ENCODE results near the gene FUBP3. TPM values are rescaled to one million over a fixed set of nuclear protein-coding genes. Genes with fewer than 3 reads are reported as not detected.
A peak's percentile ranks its signal among the peaks of the same experiment; 100 is the strongest.

Gene FUBP3
- total RNA-seq, 1 donor from 2014 or later: 39.0 TPM

GRCh38 chr9:130661451-130662098, 82.2 kb downstream of the FUBP3 start:
- no peak for DNase-seq (ENCODE audit: low spot score)

GRCh38 chr9:130662099-130662969, 83.0 kb downstream of the FUBP3 start:
- DNase-seq (ENCODE audit: low spot score): no peak

- DNase-seq (ENCODE audit: low spot score): no peak
Measured at GRCh38 chr9:130662970-130663257, 83.5 kb downstream of the FUBP3 start.

- DNase-seq (ENCODE audit: low spot score): no peak
Measured at GRCh38 chr9:130663258-130663976, 84.0 kb downstream of the FUBP3 start.

- no peak for DNase-seq (ENCODE audit: low spot score)
Measured at GRCh38 chr9:130663977-130664250, 84.5 kb downstream of the FUBP3 start.

DNA sequence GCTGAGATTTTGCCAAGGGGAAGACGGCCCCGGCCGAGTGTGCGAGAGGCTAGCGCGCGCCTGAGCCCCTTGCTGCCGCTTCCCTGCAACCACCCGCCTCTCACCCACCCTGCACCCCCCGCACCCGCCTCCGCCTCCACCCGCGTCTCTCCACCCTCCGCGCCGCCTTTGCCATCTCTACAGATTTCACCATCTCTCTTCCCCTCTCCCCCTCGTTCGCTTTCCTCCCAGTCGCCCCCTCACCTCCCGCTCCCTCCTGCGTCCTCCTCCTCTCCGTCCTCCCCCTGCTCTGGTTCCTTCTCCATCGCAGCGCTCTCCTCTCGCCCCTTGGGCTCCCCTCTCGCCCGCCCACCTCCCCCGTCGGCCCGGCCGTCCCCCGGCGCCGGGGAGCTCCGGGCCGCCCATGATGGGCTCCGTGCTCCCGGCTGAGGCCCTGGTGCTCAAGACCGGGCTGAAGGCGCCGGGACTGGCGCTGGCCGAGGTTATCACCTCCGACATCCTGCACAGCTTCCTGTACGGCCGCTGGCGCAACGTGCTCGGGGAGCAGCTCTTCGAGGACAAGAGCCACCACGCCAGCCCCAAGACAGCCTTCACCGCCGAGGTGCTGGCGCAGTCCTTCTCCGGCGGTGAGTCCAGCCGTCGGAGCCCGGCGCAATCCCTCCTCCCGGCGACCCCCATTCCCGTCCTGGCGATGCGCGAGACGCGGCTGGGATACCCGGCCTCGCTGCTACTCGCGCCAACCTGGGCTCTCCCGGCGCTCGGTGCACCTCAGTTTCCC, 85.1 kb downstream of the FUBP3 start, which contains the start of gene PRDM12:
Gene PRDM12, plus strand, starts transcription at position 344 of the 778 bp plus-strand sequence. Its CDS starts 60 bp downstream, at position 404.
- DNase-seq (ENCODE audit: low spot score): no peak

DNA sequence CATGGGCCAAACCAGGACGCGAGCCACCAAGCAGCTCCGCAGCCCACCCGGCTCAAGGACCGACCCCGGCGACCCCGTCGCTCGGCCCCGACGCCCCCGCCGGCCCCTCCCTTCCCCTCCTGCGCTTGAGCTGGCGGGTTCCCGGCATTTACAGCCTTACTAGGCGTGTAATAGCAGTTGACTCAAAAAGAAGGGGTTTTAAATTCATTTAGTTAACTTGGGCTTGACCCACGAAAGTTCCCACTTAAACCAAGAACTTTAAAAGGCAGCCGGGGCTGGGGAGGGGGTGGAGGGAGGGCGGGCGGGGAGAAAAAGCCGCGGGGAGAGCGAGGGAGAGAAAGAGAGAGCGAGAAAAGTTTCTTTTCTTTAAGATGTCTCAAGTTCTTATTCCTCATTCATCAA, 85.7 kb downstream of the FUBP3 start:
- no peak for DNase-seq (ENCODE audit: low spot score)

DNA sequence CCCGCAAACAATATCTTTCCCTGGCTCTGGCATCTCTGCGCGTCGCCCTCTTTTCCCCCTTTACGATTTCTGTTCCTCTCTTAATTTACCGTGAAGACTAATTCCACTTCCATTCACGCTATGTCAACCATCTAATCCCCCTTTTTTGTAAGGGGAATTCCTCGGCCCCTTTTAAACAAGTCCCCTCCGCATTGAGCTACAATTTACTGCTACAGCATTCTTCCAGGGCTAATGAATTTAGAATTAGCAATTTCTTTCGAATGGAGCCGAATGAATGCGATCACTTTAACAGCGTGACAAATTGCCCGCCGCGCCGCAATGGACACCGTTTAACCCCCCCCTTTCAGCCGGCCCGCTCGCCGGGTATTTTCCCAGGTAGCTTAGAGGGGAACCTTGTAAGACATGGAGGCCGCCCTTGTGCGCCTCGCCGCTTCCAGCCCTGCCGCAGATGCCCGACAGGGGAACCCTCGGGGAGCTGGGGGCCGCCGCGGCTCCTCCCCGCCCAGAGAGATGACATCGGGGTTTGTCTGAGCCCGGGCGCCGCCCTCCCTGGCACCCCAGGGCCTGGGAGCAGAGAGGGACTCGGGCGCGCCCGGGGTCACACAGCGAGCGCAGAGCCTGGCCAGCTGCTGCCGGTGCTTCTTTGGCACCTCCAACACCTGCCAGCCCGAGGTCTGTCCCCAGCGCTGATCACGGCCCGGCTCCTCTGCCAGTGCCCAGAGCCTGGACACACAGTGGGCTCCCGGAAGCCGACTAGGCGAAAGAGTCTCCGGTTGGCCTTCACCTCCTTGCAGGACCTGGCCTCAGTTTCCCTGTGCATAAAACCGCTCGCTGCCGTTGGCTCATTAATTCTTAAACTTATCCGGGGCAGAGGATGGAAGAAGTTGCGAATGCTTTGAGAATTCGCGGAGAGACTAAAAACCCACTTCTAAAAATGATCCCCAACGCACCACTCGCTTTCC, 86.3 kb downstream of the FUBP3 start:
- no peak for DNase-seq (ENCODE audit: low spot score)

- DNase-seq (ENCODE audit: low spot score): no peak
Measured at GRCh38 chr9:130666393-130667119, 87.2 kb downstream of the FUBP3 start.

DNA sequence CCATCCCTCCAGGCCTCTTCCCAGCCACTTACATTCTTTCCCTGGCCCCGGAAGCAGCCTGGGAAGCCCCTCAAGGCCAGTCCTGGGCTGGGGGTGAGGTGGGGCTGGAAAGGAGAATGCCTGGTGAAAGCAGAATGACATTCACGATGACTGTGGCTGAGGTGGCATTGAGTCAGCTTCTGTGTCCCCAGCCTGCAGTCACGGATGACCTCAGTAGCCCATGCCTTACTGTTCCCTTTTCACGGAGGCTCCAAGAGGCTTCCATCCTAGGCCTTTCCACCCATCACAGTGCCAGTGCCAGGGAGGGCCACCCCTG, 87.7 kb downstream of the FUBP3 start:
- DNase-seq (ENCODE audit: low spot score): no peak

DNA sequence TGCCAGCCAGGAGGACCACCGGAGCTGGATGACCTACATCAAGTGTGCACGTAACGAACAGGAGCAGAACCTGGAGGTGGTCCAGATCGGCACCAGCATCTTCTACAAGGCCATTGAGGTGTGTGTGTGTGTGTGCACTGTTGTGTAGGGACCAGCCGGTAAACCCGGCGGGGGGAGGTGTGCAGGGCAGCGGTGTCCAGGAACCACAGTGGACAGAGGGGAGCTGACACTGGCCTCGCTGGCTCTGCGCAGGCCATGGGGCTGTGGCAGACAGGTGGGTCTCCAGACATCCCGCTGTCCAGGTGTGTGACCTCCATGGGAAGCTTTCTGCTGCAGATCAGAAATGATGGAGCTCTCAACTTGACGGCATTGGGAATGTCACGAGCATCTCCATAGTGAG, 88.8 kb downstream of the FUBP3 start:
- DNase-seq (ENCODE audit: low spot score): no peak

DNA sequence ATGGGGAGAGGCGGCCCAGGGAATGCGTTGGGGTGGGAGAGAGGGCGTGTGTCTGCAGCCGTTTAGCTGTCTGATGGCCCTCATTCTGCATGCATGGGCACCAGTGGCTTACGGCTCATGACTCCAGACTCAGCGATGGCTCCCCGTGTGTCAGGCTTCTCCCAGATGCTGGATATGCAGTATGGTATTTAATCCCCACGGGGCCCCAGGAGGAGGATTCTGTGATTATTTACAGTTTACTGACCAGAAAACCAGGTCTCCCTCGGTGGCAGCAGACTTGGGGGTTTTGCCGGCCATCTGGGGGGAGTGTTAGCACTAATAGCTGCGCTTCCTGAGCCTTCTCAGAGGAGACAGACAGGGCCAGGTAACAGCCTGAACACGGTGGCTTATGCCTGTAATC, 89.3 kb downstream of the FUBP3 start:
- no peak for DNase-seq (ENCODE audit: low spot score)

DNA sequence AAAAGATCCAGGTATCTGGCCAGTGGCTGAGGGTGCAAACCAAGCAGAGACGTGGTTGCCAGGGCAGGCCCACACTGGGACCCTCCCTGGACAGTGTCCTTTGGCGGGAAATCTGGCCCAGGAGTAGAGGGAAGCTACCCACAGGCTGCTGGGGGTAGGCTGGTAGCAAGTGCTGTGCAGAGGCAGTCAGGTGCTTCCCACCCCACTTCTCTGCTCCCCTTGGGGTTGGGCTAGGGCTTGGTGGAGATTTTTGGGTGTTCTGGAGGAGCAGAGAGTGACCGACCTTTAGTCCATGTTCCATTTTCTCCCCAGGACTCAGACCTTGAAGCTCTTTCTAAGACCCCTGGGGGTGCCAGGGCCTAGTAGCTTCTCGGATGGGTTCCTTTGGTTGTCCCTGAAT, 90.6 kb downstream of the FUBP3 start:
- no peak for DNase-seq (ENCODE audit: low spot score)

- DNase-seq (ENCODE audit: low spot score): no peak
Measured at GRCh38 chr9:130670644-130671043, 91.3 kb downstream of the FUBP3 start.

GRCh38 chr9:130672466-130672865, 93.1 kb downstream of the FUBP3 start:
- no peak for DNase-seq (ENCODE audit: low spot score)

DNA sequence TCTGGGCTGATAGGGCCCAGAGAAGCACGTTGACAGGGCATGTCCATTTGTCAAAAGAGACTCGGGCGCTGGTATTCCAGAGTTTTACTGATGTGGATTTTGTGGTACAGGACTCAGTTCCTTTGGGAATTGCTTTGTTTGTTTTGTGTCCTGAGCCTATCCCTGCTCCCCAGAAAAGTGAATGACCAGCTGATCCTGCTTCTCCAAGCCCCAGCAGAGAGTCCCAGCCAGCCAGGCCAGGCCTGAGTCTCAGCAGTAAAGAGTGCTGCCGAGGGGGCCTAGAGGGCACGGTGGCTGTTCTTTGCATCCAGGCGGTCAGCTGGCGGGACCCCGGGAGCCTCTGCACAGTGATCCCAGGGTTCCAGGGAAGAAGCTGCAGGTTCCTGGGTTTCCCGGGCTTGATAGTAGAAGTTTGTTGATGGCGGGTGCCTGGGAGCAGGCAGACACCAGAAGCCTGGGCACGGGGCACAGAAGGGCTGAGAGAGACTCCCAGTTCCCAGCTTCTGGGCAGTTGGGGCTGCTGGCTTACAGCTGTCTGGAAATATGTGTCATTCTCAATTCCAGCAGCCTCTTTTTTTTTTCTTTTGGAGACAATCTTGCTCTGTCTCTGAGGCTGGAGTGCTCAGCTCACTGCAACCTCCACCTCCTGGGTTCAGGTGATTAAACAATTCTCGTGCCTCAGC, 93.7 kb downstream of the FUBP3 start:
- no peak for DNase-seq (ENCODE audit: low spot score)

GRCh38 chr9:130675396-130675795, 96.0 kb downstream of the FUBP3 start:
- DNase-seq (ENCODE audit: low spot score): no peak

DNA sequence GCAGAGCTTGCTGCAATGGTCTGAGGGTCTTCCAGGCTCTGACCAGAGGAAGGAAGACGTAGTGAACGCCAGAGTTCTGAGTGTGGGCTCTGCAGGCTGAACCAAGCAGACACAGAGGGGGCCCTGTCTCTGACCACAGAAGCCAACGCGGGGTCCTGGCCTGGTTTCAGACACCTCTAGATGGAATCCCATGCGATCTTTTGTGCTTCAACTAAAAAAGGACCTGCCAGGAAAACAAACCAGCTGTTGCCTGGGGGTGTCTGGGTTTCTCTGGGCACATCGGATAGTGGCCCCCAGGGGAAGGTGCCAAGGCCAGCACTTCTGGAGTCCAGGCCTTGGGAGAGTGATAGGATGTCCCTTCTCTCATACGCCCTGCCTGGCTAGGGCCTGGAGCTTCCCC, 97.9 kb downstream of the FUBP3 start:
- DNase-seq (ENCODE audit: low spot score): no peak

DNA sequence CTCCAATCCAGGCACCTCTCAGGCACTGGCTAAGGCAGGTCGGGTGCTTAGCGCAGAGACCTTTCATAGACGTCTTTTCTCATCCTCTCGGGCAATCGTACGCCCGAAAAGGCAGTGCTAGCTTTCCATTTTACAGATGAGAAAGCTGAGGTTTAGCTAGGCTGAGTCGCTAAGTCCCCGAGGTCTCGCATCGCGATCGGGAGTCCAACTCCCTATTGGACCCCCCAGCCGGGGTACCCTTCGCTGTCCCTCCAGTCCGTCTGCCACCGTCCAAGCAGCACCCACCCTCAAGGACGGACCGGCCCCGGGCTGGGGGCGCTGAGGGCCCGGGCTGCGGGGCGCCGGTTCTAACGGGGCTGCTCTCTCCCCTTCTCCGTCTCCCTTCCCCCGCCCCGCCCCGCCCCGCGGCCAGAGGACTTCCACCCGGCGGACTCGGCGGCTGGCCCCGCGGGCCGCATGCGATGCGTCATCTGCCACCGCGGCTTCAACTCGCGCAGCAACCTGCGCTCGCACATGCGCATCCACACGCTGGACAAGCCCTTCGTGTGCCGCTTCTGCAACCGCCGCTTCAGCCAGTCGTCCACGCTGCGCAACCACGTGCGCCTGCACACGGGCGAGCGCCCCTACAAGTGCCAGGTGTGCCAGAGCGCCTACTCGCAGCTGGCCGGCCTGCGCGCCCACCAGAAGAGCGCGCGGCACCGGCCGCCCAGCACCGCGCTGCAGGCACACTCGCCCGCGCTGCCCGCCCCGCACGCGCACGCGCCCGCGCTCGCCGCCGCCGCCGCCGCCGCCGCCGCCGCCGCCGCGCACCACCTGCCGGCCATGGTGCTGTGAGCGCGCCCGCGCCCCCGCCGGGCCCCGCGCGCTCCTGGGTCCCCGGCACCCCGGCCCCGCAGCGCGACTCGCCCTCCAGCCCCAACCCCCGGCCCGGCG, 101.7 kb downstream of the FUBP3 start:
- peak; percentile 65 for DNase-seq (ENCODE audit: low spot score)

Measured in umbilical cord (tissue), 2 donors.